ENCODE measurements around the gene KRTAP20-1. TPM values are rescaled to one million over a fixed set of nuclear protein-coding genes. Genes with fewer than 3 reads are reported as not detected.

The KRTAP20-1 gene
- total RNA-seq, 1 donor from 2014 or later: not detected

DNA sequence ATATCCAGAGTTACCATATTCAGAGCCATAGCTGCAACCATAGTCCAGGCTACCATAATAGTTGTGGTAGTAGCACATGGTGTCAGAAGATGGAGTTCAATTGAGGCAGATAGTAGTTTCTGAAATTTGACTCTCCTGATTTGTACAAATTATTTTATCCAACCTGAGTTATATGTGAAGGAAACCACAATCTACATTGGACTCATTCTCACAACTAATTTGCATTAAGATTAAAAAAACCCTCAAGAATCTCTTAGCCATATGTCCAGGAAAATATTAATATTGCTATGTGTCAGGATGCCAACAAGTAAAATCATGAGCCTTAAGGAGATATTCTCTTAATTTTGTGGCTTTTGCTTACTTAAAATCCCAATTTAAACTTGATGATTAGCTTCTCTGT, 25.9 kb upstream of the KRTAP20-1 start, which contains the start of gene KRTAP22-2:
Gene KRTAP22-2 (minus strand): TSS at position 101 of the 400 bp plus-strand sequence.
- H3K36me3 ChIP-seq: no peaks in the 10 kb centered on the region
- no peak within 1 kb of the TSS for H3K27ac ChIP-seq
- no peak within 1 kb of the TSS for H3K4me3 ChIP-seq
- H3K27me3 ChIP-seq: no peaks in the 10 kb centered on the region
- no peaks in the 10 kb centered on the region for H3K4me1 ChIP-seq
- DNase-seq (ENCODE audit: low spot score in 2 of 2): no peak
- TF ChIP-seq, protein P1, sequence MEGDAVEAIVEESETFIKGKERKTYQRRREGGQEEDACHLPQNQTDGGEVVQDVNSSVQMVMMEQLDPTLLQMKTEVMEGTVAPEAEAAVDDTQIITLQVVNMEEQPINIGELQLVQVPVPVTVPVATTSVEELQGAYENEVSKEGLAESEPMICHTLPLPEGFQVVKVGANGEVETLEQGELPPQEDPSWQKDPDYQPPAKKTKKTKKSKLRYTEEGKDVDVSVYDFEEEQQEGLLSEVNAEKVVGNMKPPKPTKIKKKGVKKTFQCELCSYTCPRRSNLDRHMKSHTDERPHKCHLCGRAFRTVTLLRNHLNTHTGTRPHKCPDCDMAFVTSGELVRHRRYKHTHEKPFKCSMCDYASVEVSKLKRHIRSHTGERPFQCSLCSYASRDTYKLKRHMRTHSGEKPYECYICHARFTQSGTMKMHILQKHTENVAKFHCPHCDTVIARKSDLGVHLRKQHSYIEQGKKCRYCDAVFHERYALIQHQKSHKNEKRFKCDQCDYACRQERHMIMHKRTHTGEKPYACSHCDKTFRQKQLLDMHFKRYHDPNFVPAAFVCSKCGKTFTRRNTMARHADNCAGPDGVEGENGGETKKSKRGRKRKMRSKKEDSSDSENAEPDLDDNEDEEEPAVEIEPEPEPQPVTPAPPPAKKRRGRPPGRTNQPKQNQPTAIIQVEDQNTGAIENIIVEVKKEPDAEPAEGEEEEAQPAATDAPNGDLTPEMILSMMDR (IDR thresholded peaks at IDR 0.05): no peak
- H3K9me3 ChIP-seq: no peaks in the 10 kb centered on the region
- intact Hi-C loops (cut with DNase I): no loop called here

- TF ChIP-seq, protein P1 (IDR thresholded peaks at IDR 0.05): no peak
- no peak for DNase-seq (ENCODE audit: low spot score in 2 of 2)
- intact Hi-C loops (cut with DNase I): no loop called here
Observed at GRCh38 chr21:30592140-30592539, 24.1 kb upstream of the KRTAP20-1 start, which contains the start of gene KRTAP6-3. TSS of gene KRTAP6-3 (plus strand) at chr21:30592440. CDS start at chr21:30592446, 6 bp downstream.

GRCh38 chr21:30598802-30599201, 17.4 kb upstream of the KRTAP20-1 start, which contains the start of gene KRTAP6-2:
TSS of gene KRTAP6-2 (minus strand) at chr21:30598902. CDS start at chr21:30598874, 28 bp downstream.
- Histone ChIP-seq H3K4me3 (no peak within 1 kb of the TSS), H3K9me3 (no peaks in the 10 kb centered on the region), H3K27me3 (no peaks in the 10 kb centered on the region), H3K4me1 (no peaks in the 10 kb centered on the region), H3K27ac (no peak within 1 kb of the TSS), H3K36me3 (no peaks in the 10 kb centered on the region)
- no peak for DNase-seq (ENCODE audit: low spot score in 2 of 2)
- TF ChIP-seq, protein P1 (IDR thresholded peaks at IDR 0.05): no peak
- intact Hi-C loops (cut with DNase I): no loop called here

More at GRCh38 chr21:30592140-30592539, 24.1 kb upstream of the KRTAP20-1 start, which contains the start of gene KRTAP6-3:
- H3K9me3 ChIP-seq: no peaks in the 10 kb centered on the region
- no peaks in the 10 kb centered on the region for H3K27me3 ChIP-seq
- no peaks in the 10 kb centered on the region for H3K4me1 ChIP-seq
- no peak within 1 kb of the TSS for H3K27ac ChIP-seq
- no peak within 1 kb of the TSS for H3K4me3 ChIP-seq
- H3K36me3 ChIP-seq: no peaks in the 10 kb centered on the region

GRCh38 chr21:30600787-30601186, 15.4 kb upstream of the KRTAP20-1 start, which contains the start of gene KRTAP22-1:
TSS of gene KRTAP22-1 (plus strand) at chr21:30601087.
- no peaks in the 10 kb centered on the region for H3K36me3 ChIP-seq
- no peaks in the 10 kb centered on the region for H3K27me3 ChIP-seq
- intact Hi-C loops (cut with DNase I): no loop called here
- no peak within 1 kb of the TSS for H3K4me3 ChIP-seq
- TF ChIP-seq, protein P1 (IDR thresholded peaks at IDR 0.05): no peak
- no peak for DNase-seq (ENCODE audit: low spot score in 2 of 2)
- no peaks in the 10 kb centered on the region for H3K9me3 ChIP-seq
- no peaks in the 10 kb centered on the region for H3K4me1 ChIP-seq
- H3K27ac ChIP-seq: no peak within 1 kb of the TSS

- intact Hi-C loops (cut with DNase I): no loop called here
- Histone ChIP-seq H3K4me1 (no peaks in the 10 kb centered on the region), H3K36me3 (no peaks in the 10 kb centered on the region), H3K27me3 (no peaks in the 10 kb centered on the region), H3K9me3 (no peaks in the 10 kb centered on the region), H3K4me3 (no peak overlapping the region), H3K27ac (no peak overlapping the region)
- no peak for DNase-seq (ENCODE audit: low spot score in 2 of 2)
- TF ChIP-seq, protein P1 (IDR thresholded peaks at IDR 0.05): no peak
Observed at GRCh38 chr21:30605968-30606367, 10.3 kb upstream of the KRTAP20-1 start.
